DMS114 treated with DMSO at 0.1 percent for 48 hours (cell line): Measurements from ENCODE around the gene PDE3A.
"Not testable (repeated sequence)": the region's sequence is repeated elsewhere in the genome, so short reads cannot be mapped to it uniquely, and the experiment has no call there.

ENCODE experiments used
- DNase-seq: peaks from one replicate; lab custom pipeline; 2025; ENCODE audit not compliant: unreplicated experiment; lab: John Stamatoyannopoulos, UW

PDE3A gene

GRCh38 chr12:20368114-20368650 is at the start of gene PDE3A:
Gene PDE3A, plus strand, starts transcription at chr12:20368537. Its CDS starts 748 bp downstream, at chr12:20369285.
- peak; percentile 81 for DNase-seq

- no peak for DNase-seq
These were observed 49.0 kb upstream of the PDE3A start for GRCh38 chr12:20319366-20319765.

- no peak for DNase-seq
These were observed 47.8 kb upstream of the PDE3A start for GRCh38 chr12:20320552-20320951.

GRCh38 chr12:20330826-20331505 is 37.4 kb upstream of the PDE3A start:
- not testable (repeated sequence) for DNase-seq

- DNase-seq: no peak
These were observed 29.3 kb upstream of the PDE3A start for GRCh38 chr12:20339060-20339459.

GRCh38 chr12:20342111-20342510 is 26.2 kb upstream of the PDE3A start:
- no peak for DNase-seq

- DNase-seq: no peak
These were observed 22.5 kb upstream of the PDE3A start for GRCh38 chr12:20345866-20346265.

- DNase-seq: no peak
These were observed 18.3 kb upstream of the PDE3A start for GRCh38 chr12:20350026-20350425.

GRCh38 chr12:20350495-20350894 is 17.8 kb upstream of the PDE3A start:
- no peak for DNase-seq

GRCh38 chr12:20351406-20351805 is 16.9 kb upstream of the PDE3A start:
- no peak for DNase-seq

- DNase-seq: no peak
These were observed 12.3 kb upstream of the PDE3A start for GRCh38 chr12:20356048-20356447.

- no peak for DNase-seq
These were observed 7.9 kb upstream of the PDE3A start for GRCh38 chr12:20360407-20360806.

GRCh38 chr12:20361416-20361815 is 6.9 kb upstream of the PDE3A start:
- DNase-seq: no peak

- no peak for DNase-seq
These were observed 3.8 kb upstream of the PDE3A start for GRCh38 chr12:20364501-20364900.

- no peak for DNase-seq
These were observed 1.4 kb upstream of the PDE3A start for GRCh38 chr12:20366776-20367409.

- DNase-seq: no peak
These were observed 689 bp upstream of the PDE3A start for GRCh38 chr12:20367583-20368113.

- peak; percentile 44 for DNase-seq
These were observed 441 bp downstream of the PDE3A start for GRCh38 chr12:20368651-20369304.

- peak; percentile 33 for DNase-seq
These were observed 1.1 kb downstream of the PDE3A start for GRCh38 chr12:20369305-20370013.

GRCh38 chr12:20370014-20370386 is 1.7 kb downstream of the PDE3A start:
- DNase-seq: peak; percentile 27

- DNase-seq: no peak
These were observed 2.7 kb downstream of the PDE3A start for GRCh38 chr12:20370866-20371519.
